Kidney epithelial cell (primary cell): ENCODE results near the gene MOBP. TPM values are rescaled to one million over a fixed set of nuclear protein-coding genes. Genes with fewer than 3 reads are reported as not detected.

Experiments used
- DNase-seq: peaks from one replicate; pipeline ENCODE4 v3.0.0-alpha.2; 2010; ENCODE audit warnings: low read depth
- H3K27me3 ChIP-seq: 2 replicates; pipeline ENCODE4 v1.6.0; 2011; ENCODE audit warnings: low read length; ENCODE audit not compliant: control insufficient read depth, insufficient read depth
- H3K36me3 ChIP-seq: 2 replicates; pipeline ENCODE4 v1.5.1; 2011; ENCODE audit warnings: low read length; ENCODE audit not compliant: control insufficient read depth, insufficient read depth
- H3K4me3 ChIP-seq: 2 replicates; pipeline ENCODE4 v1.5.1; 2011; ENCODE audit warnings: low read depth, mild to moderate bottlenecking, control low read depth, low read length
- total RNA-seq: library from RNA; depleted of rRNA; stranded (reverse); fragments of >200 nt; gene quantifications from 2 replicates; pipeline ENCODE4 v1.2.3, GENCODE V29; 2015
- TF ChIP-seq, protein P1 (sequence below): IDR thresholded peaks from 2 replicates; pipeline ENCODE4 v1.5.1; 2011; ENCODE audit warnings: mild to moderate bottlenecking, moderate library complexity, low read length, control low read depth, inconsistent platforms; ENCODE audit not compliant: insufficient read depth, poor library complexity, severe bottlenecking

The MOBP gene
- total RNA-seq, 1 donor from 2014 or later, result 0.08 TPM

GRCh38 chr3:39505866-39506742 is 38.6 kb downstream of the MOBP start:
- H3K36me3 ChIP-seq, result no peaks in the 10 kb centered on the region
- peaks cover 7% of the 10 kb centered on the region for H3K27me3 ChIP-seq
- DNase-seq, result no peak
- H3K4me3 ChIP-seq, result no peak overlapping the region
- TF ChIP-seq, protein P1, sequence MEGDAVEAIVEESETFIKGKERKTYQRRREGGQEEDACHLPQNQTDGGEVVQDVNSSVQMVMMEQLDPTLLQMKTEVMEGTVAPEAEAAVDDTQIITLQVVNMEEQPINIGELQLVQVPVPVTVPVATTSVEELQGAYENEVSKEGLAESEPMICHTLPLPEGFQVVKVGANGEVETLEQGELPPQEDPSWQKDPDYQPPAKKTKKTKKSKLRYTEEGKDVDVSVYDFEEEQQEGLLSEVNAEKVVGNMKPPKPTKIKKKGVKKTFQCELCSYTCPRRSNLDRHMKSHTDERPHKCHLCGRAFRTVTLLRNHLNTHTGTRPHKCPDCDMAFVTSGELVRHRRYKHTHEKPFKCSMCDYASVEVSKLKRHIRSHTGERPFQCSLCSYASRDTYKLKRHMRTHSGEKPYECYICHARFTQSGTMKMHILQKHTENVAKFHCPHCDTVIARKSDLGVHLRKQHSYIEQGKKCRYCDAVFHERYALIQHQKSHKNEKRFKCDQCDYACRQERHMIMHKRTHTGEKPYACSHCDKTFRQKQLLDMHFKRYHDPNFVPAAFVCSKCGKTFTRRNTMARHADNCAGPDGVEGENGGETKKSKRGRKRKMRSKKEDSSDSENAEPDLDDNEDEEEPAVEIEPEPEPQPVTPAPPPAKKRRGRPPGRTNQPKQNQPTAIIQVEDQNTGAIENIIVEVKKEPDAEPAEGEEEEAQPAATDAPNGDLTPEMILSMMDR, result no peak

DNA sequence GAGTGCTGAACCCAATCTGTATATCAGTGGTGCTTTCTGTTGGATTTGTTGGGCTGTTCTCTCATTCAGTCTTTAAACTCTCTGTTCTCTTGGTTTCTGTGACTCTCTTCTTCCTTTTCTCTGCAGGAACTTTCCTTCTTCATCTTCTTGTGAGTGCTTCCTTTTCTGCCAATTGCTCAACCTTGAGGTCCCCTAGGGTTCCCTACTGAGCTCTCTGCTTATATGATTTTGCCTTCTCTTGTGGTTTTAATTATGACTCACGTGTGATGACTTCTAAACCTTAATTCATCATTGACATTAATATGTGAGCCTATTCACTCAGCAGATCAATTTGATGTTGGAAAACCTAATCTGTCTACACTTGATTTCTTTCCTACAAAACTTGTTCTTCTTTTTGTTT is 39.4 kb downstream of the MOBP start:
- Histone ChIP-seq H3K4me3 (no peak overlapping the region), H3K27me3 (peaks cover 6% of the 10 kb centered on the region), H3K36me3 (no peaks in the 10 kb centered on the region)
- DNase-seq, result no peak
- TF ChIP-seq, protein P1, result no peak

GRCh38 chr3:39513791-39514369 is 46.4 kb downstream of the MOBP start:
- no peak overlapping the region for H3K4me3 ChIP-seq
- no peaks in the 10 kb centered on the region for H3K27me3 ChIP-seq
- TF ChIP-seq, protein P1, result no peak
- H3K36me3 ChIP-seq, result no peaks in the 10 kb centered on the region
- no peak for DNase-seq

GRCh38 chr3:39515681-39516441 is 48.4 kb downstream of the MOBP start:
- no peak for DNase-seq
- H3K27me3 ChIP-seq, result no peaks in the 10 kb centered on the region
- no peak overlapping the region for H3K4me3 ChIP-seq
- no peaks in the 10 kb centered on the region for H3K36me3 ChIP-seq
- TF ChIP-seq, protein P1, result no peak

DNA sequence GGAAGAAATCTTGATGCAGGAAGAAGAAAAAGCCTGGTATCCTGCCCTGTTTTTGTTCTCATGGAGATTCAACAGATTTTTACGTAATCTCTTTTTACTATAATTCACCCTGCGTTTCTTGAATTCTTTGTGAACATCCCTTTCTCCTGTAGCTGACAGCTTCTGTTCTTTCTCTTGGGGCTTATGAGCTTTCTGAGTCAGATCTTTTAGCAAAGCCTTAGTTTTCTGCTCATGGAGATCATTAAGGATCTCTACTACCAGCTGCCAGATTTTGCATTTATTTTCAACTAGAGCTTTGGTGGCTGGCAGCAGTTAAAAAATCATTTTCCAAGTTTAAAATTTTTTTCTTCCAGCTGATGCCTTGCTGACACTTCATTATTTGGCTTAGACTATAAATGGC is 51.6 kb downstream of the MOBP start:
- Histone ChIP-seq H3K36me3 (no peaks in the 10 kb centered on the region), H3K27me3 (no peaks in the 10 kb centered on the region), H3K4me3 (no peak overlapping the region)
- TF ChIP-seq, protein P1, result no peak
- DNase-seq, result no peak
